ENCODE data around the gene C1orf52.

The C1orf52 gene

DNA sequence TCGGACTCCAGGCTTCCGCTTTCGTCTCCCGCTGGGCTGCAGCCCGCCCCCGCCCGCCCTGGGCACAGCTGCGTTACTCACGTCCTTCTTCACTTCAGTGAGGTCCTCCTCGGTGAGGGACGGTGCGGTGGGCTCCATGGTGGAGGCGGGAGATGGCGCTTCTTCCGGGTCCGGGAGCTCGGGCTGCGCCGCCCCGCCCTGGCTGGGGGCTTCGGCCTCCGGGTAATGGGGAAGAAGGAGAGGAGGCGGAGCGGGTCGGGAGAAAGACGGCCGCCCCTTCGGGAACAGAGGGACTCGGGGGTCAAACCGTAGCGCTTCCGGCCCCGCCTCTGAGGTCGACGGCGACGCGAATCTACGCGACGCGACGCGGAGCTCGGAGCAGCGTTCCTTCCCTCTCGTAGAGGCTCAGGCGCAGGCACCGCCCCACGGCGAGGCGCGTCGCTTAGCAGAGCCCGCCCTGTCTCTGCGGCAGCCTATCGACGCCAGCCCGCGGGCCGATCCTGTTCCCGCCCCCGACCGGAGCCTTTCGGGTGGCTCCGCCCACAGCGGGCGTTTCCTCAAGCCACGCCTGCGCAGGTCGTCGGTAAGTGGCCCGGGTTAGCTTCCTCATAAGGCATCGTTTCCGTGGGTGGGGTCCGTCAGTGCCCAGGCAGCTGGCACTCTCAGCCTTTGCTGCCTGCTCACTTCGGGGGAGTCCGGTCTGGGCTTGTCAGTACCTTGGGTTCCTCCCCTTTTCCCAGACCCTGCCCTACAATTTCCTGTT lies 16.9 kb upstream of the C1orf52 start, which contains the start of gene BCL10:
Gene BCL10, minus strand, starts transcription at position 418 of the 763 bp plus-strand sequence. Its CDS starts 280 bp downstream, at position 138.
- no peaks in the 10 kb centered on the region for H3K9me2 ChIP-seq (replicated peaks; ENCODE audit: control insufficient read depth, low read length)
- H3K79me2 ChIP-seq (ENCODE audit: control insufficient read depth, low read length): peaks cover 47% of the 10 kb centered on the region
- peak within 1 kb of the TSS; percentile 100 for H3K4me3 ChIP-seq (ENCODE audit: low read length)
- H3K27me3 ChIP-seq (ENCODE audit: control insufficient read depth, low read length): no peaks in the 10 kb centered on the region
- peak within 1 kb of the TSS; percentile 93 for H3K4me2 ChIP-seq (ENCODE audit: low read length)
- H3K27ac ChIP-seq (ENCODE audit: low read depth, low read length): peak within 1 kb of the TSS; percentile 73
- peaks cover 8% of the 10 kb centered on the region; the same call in 1 of the 2 replicates for H4K20me1 ChIP-seq (ENCODE audit: control insufficient read depth, insufficient read depth, low read depth, low read length)
- peaks cover 28% of the 10 kb centered on the region for H3K4me1 ChIP-seq (ENCODE audit: control insufficient read depth, low read length)
- no peaks in the 10 kb centered on the region for H3K9me3 ChIP-seq (ENCODE audit: control insufficient read depth, insufficient read depth, low read length)
- peaks cover 8% of the 10 kb centered on the region for H3F3A ChIP-seq (ENCODE audit: control insufficient read depth, insufficient read depth)
- peaks cover 38% of the 10 kb centered on the region for H3K36me3 ChIP-seq (ENCODE audit: control insufficient read depth, low read length)
- TF ChIP-seq EZH2phosphoT487 (IDR thresholded peaks at IDR 0.05; ENCODE audit: borderline replicate concordance, low read length): no peak
- TF ChIP-seq CTCF (IDR thresholded peaks at IDR 0.05; ENCODE audit: low read depth, low read length, poor library complexity, severe bottlenecking): no peak

- no peaks in the 10 kb centered on the region for H3K27me3 ChIP-seq (ENCODE audit: control insufficient read depth, low read length)
- peak overlapping the region; percentile 100 for H3K4me3 ChIP-seq (ENCODE audit: low read length)
- H3K9me3 ChIP-seq (ENCODE audit: control insufficient read depth, insufficient read depth, low read length): no peaks in the 10 kb centered on the region
- no peak for TF ChIP-seq CTCF (IDR thresholded peaks at IDR 0.05; ENCODE audit: low read depth, low read length, poor library complexity, severe bottlenecking)
- TF ChIP-seq EZH2phosphoT487 (IDR thresholded peaks at IDR 0.05; ENCODE audit: borderline replicate concordance, low read length): no peak
- no peaks in the 10 kb centered on the region for H3K9me2 ChIP-seq (replicated peaks; ENCODE audit: control insufficient read depth, low read length)
- H3F3A ChIP-seq (ENCODE audit: control insufficient read depth, insufficient read depth): peaks cover 8% of the 10 kb centered on the region
- peaks cover 8% of the 10 kb centered on the region; the same call in 1 of the 2 replicates for H4K20me1 ChIP-seq (ENCODE audit: control insufficient read depth, insufficient read depth, low read depth, low read length)
- H3K4me1 ChIP-seq (ENCODE audit: control insufficient read depth, low read length): peaks cover 28% of the 10 kb centered on the region
- H3K36me3 ChIP-seq (ENCODE audit: control insufficient read depth, low read length): peaks cover 44% of the 10 kb centered on the region
- H3K79me2 ChIP-seq (ENCODE audit: control insufficient read depth, low read length): peaks cover 52% of the 10 kb centered on the region
- peak overlapping the region; percentile 69 for H3K4me2 ChIP-seq (ENCODE audit: low read length)
- H3K27ac ChIP-seq (ENCODE audit: low read depth, low read length): peak overlapping the region; percentile 73
These were observed 16.3 kb upstream of the C1orf52 start for GRCh38 chr1:85275701-85276214.

- H3K4me1 ChIP-seq (ENCODE audit: control insufficient read depth, low read length): peaks cover 28% of the 10 kb centered on the region
- H3K4me3 ChIP-seq (ENCODE audit: low read length): peak overlapping the region; percentile 100
- H3K9me2 ChIP-seq (replicated peaks; ENCODE audit: control insufficient read depth, low read length): no peaks in the 10 kb centered on the region
- peaks cover 8% of the 10 kb centered on the region for H3F3A ChIP-seq (ENCODE audit: control insufficient read depth, insufficient read depth)
- H3K9me3 ChIP-seq (ENCODE audit: control insufficient read depth, insufficient read depth, low read length): no peaks in the 10 kb centered on the region
- peak overlapping the region; percentile 73 for H3K27ac ChIP-seq (ENCODE audit: low read depth, low read length)
- peaks cover 8% of the 10 kb centered on the region; the same call in 1 of the 2 replicates for H4K20me1 ChIP-seq (ENCODE audit: control insufficient read depth, insufficient read depth, low read depth, low read length)
- no peak for TF ChIP-seq EZH2phosphoT487 (IDR thresholded peaks at IDR 0.05; ENCODE audit: borderline replicate concordance, low read length)
- no peak for TF ChIP-seq CTCF (IDR thresholded peaks at IDR 0.05; ENCODE audit: low read depth, low read length, poor library complexity, severe bottlenecking)
- peak overlapping the region; percentile 69 for H3K4me2 ChIP-seq (ENCODE audit: low read length)
- peaks cover 51% of the 10 kb centered on the region for H3K36me3 ChIP-seq (ENCODE audit: control insufficient read depth, low read length)
- no peaks in the 10 kb centered on the region for H3K27me3 ChIP-seq (ENCODE audit: control insufficient read depth, low read length)
- peaks cover 58% of the 10 kb centered on the region for H3K79me2 ChIP-seq (ENCODE audit: control insufficient read depth, low read length)
These were observed 15.5 kb upstream of the C1orf52 start for GRCh38 chr1:85274969-85275453.
